Activated CD8-positive, alpha-beta T cell treated with anti-CD3 and anti-CD28 coated beads for 36 hours (primary cell): ENCODE data around the gene C1orf122. TPM values are rescaled to one million over a fixed set of nuclear protein-coding genes. Genes with fewer than 3 reads are reported as not detected.
"Not testable (repeated sequence)": the region's sequence is repeated elsewhere in the genome, so short reads cannot be mapped to it uniquely, and the experiment has no call there.

ENCODE experiments used
- ATAC-seq: fragments of 200-7000 bp; cut with Tn5 transposase; one replicate; pipeline ENCODE4 v1.10.0; 2021; ENCODE audit warnings: mild to moderate bottlenecking, moderate library complexity
- CTCF ChIA-PET: fragments of 350-600 bp; sonication (Branson Sonifier 250); formaldehyde crosslinking; loops from one replicate; lab custom pipeline; 2021; ENCODE audit warnings: antibody characterized with exemption; lab: Charles Lee
- POLR2A ChIA-PET: fragments of 350-600 bp; sonication (Branson Sonifier 250); formaldehyde crosslinking; loops from one replicate; lab custom pipeline; 2021; ENCODE audit warnings: antibody characterized with exemption; lab: Charles Lee
- DNase-seq: peaks from one replicate; pipeline ENCODE4 v3.0.0-alpha.2; 2020
- H3K27ac Mint-ChIP-seq: one replicate; pipeline ENCODE4 v1.8.0; 2021; ENCODE audit warnings: mild to moderate bottlenecking, mixed read lengths
- H3K27me3 Mint-ChIP-seq: one replicate; pipeline ENCODE4 v1.8.0; 2021; ENCODE audit warnings: mixed read lengths
- H3K36me3 Mint-ChIP-seq: one replicate; pipeline ENCODE4 v1.8.0; 2021; ENCODE audit warnings: low read depth, mixed read lengths
- H3K4me1 Mint-ChIP-seq: one replicate; pipeline ENCODE4 v1.8.0; 2021; ENCODE audit warnings: low read depth, mixed read lengths
- H3K4me3 Mint-ChIP-seq: one replicate; pipeline ENCODE4 v1.8.0; 2021; ENCODE audit warnings: mild to moderate bottlenecking, moderate library complexity, mixed read lengths
- H3K9me3 Mint-ChIP-seq: one replicate; pipeline ENCODE4 v1.8.0; 2021; ENCODE audit warnings: mixed read lengths
- CTCF ChIP-seq: fragments of 200-600 bp; IDR thresholded peaks from one replicate; pipeline ENCODE4 v1.8.0; 2022; ENCODE audit warnings: antibody characterized with exemption, mild to moderate bottlenecking
- intact Hi-C: fragments of 100-400 bp; cut with micrococcal nuclease; formaldehyde crosslinking; loops from one replicate; pipeline ENCODE4 v1.10.0; 2022
- total RNA-seq, 2 experiments: library from RNA; stranded (reverse); gene quantifications; one replicate each; pipeline ENCODE4 v1.2.3, GENCODE V29; 2021

Gene C1orf122
- total RNA-seq, 2 experiments from 2014 or later = 17.4 to 17.9 TPM

DNA sequence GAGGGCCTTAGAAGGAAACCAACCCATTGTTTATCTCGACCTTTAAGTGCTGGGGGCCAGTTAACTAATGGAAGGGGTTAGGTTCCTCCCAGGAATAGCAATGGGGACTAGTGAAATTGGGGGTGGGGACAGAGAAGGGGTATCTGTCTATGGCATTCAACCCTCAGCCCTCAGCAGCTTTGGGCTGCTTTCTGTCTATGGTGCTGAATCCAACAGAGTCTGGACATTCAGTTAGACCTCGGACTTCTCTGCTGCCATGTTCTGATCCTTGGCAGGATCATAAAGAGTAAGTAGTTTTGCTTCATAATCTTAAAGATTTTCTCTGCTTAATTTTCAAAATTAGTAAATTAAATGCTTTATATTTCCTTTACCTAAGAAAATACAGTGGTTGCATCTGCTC, 40.1 kb upstream of the C1orf122 start:
- no peak for DNase-seq
- Mint-ChIP-seq H3K27ac (no peak overlapping the region), H3K9me3 (no peaks in the 10 kb centered on the region), H3K4me3 (no peak overlapping the region), H3K27me3 (peaks cover 64% of the 10 kb centered on the region), H3K4me1 (peaks cover 17% of the 10 kb centered on the region), H3K36me3 (no peaks in the 10 kb centered on the region)
- ChIA-PET POLR2A (no interaction called here), CTCF (no interaction called here)
- no peak for ATAC-seq
- intact Hi-C loops = no loop called here
- TF ChIP-seq CTCF = no peak

- H3K4me3 Mint-ChIP-seq, H3K9me3 Mint-ChIP-seq, ATAC-seq, CTCF ChIA-PET, intact Hi-C loops, H3K4me1 Mint-ChIP-seq, POLR2A ChIA-PET, H3K36me3 Mint-ChIP-seq, DNase-seq, H3K27ac Mint-ChIP-seq: not testable (repeated sequence)
- H3K27me3 Mint-ChIP-seq = peaks cover 32% of the 10 kb centered on the region
Observed at GRCh38 chr1:37771440-37771839, 36.1 kb upstream of the C1orf122 start.

GRCh38 chr1:37776946-37777516, 30.6 kb upstream of the C1orf122 start:
- Mint-ChIP-seq H3K27ac (no peak overlapping the region), H3K9me3 (no peaks in the 10 kb centered on the region), H3K36me3 (no peaks in the 10 kb centered on the region), H3K4me3 (no peak overlapping the region), H3K4me1 (peaks cover 11% of the 10 kb centered on the region), H3K27me3 (peaks cover 15% of the 10 kb centered on the region)
- POLR2A ChIA-PET = interaction anchor here (2.2 kb wide), 1 partner anchor 30 kb away, joined by 7 read pairs; the partner anchor contains the start of genes C1orf122 and YRDC
- peak; percentile 65 for ATAC-seq
- intact Hi-C loops = no loop called here
- no peak for TF ChIP-seq CTCF
- CTCF ChIA-PET = interaction anchor here (0.9 kb wide), 1 partner anchor 173 kb away, joined by 4 read pairs; no protein-coding TSS in a partner anchor
- DNase-seq = peak; percentile 56

GRCh38 chr1:37778654-37779053, 28.9 kb upstream of the C1orf122 start:
- CTCF ChIA-PET = no interaction called here
- no peak for ATAC-seq
- DNase-seq = no peak
- POLR2A ChIA-PET = interaction anchor here (1.1 kb wide), 1 partner anchor 13 kb away, joined by 3 read pairs; no protein-coding TSS in a partner anchor
- Mint-ChIP-seq H3K36me3 (no peaks in the 10 kb centered on the region), H3K4me1 (peaks cover 11% of the 10 kb centered on the region), H3K4me3 (no peak overlapping the region), H3K9me3 (no peaks in the 10 kb centered on the region), H3K27me3 (peaks cover 14% of the 10 kb centered on the region), H3K27ac (no peak overlapping the region)
- intact Hi-C loops = no loop called here
- TF ChIP-seq CTCF = no peak

GRCh38 chr1:37782491-37782890, 25.1 kb upstream of the C1orf122 start:
- ATAC-seq (no peak), DNase-seq (no peak)
- Mint-ChIP-seq H3K4me1 (peaks cover 2% of the 10 kb centered on the region), H3K9me3 (no peaks in the 10 kb centered on the region), H3K4me3 (no peak overlapping the region), H3K36me3 (no peaks in the 10 kb centered on the region), H3K27me3 (peaks cover 19% of the 10 kb centered on the region), H3K27ac (no peak overlapping the region)
- ChIA-PET CTCF (no interaction called here), POLR2A (interaction anchor here (0.9 kb wide), 1 partner anchor 122 kb away, joined by 3 read pairs; no protein-coding TSS in a partner anchor)
- intact Hi-C loops = no loop called here
- no peak for TF ChIP-seq CTCF
